ENCODE measurements around the gene PALMD.

DNA sequence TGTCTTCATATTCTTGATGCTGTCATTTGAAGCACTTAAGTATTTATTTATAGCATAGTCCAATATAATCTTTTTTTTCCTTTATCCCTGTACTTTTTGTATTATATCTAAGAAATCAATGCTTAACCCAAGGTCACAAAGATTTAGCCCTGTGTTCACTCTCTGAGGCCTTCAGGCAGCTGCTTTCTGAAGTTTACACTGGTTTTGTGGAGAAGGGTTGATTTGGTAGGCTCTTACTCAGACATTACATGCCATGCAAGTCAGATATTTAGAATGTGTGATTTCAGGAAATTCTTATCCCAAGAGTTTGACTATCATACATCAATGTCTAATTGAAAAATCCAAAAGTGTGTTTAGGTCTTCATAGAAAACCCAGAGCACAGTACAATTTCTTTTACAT lies 56.3 kb downstream of the PALMD start:
- TF ChIP-seq CTCF (conservative IDR thresholded peaks at IDR 0.05 in 1 of 2, IDR thresholded peaks at IDR 0.05 in 1 of 2; ENCODE audit: extremely low read depth in 1 of 2, insufficient read depth in 1 of 2, low read depth in 1 of 2, low read length in 2 of 2) = no peak
- no peak for TF ChIP-seq EZH2 (IDR thresholded peaks at IDR 0.05; ENCODE audit: borderline replicate concordance, low read length)

Data from mammary epithelial cell (primary cell).